ENCODE data around the gene PDZD2.

PDZD2 gene

GRCh38 chr5:32157078-32157477, 518.1 kb downstream of the PDZD2 start:
- no peak overlapping the region for H3K27ac ChIP-seq
- H3K27me3 ChIP-seq (ENCODE audit: insufficient read depth, low read depth, severe bottlenecking), result no peaks in the 10 kb centered on the region
- no peaks in the 10 kb centered on the region for H3K9me3 ChIP-seq (ENCODE audit: severe bottlenecking)
- no peak overlapping the region for H3K4me3 ChIP-seq (ENCODE audit: low read depth, low read length)
- DNase-seq, result no peak
- TF ChIP-seq CTCF (IDR thresholded peaks at IDR 0.05; ENCODE audit: low read depth, low read length), result no peak
- peaks cover 40% of the 10 kb centered on the region for H3K36me3 ChIP-seq

GRCh38 chr5:32158679-32158975, 519.7 kb downstream of the PDZD2 start:
- Histone ChIP-seq H3K27me3 (ENCODE audit: insufficient read depth, low read depth, severe bottlenecking) (no peaks in the 10 kb centered on the region), H3K4me3 (ENCODE audit: low read depth, low read length) (no peak overlapping the region), H3K27ac (no peak overlapping the region), H3K36me3 (peaks cover 38% of the 10 kb centered on the region), H3K9me3 (ENCODE audit: severe bottlenecking) (no peaks in the 10 kb centered on the region)
- no peak for TF ChIP-seq CTCF (IDR thresholded peaks at IDR 0.05; ENCODE audit: low read depth, low read length)
- DNase-seq, result no peak

- Histone ChIP-seq H3K36me3 (peaks cover 42% of the 10 kb centered on the region), H3K4me3 (ENCODE audit: low read depth, low read length) (no peak overlapping the region), H3K27ac (no peak overlapping the region), H3K9me3 (ENCODE audit: severe bottlenecking) (no peaks in the 10 kb centered on the region), H3K27me3 (ENCODE audit: insufficient read depth, low read depth, severe bottlenecking) (no peaks in the 10 kb centered on the region)
- no peak for TF ChIP-seq CTCF (IDR thresholded peaks at IDR 0.05; ENCODE audit: low read depth, low read length)
- no peak for DNase-seq
Measured at GRCh38 chr5:32159328-32160072, 520.6 kb downstream of the PDZD2 start.

- no peaks in the 10 kb centered on the region for H3K9me3 ChIP-seq (ENCODE audit: severe bottlenecking)
- no peaks in the 10 kb centered on the region for H3K27me3 ChIP-seq (ENCODE audit: insufficient read depth, low read depth, severe bottlenecking)
- no peak for DNase-seq
- peaks cover 44% of the 10 kb centered on the region for H3K36me3 ChIP-seq
- no peak overlapping the region for H3K4me3 ChIP-seq (ENCODE audit: low read depth, low read length)
- no peak overlapping the region for H3K27ac ChIP-seq
- TF ChIP-seq CTCF (IDR thresholded peaks at IDR 0.05; ENCODE audit: low read depth, low read length), result no peak
Measured at GRCh38 chr5:32160228-32160627, 521.3 kb downstream of the PDZD2 start.

Measured in WERI-Rb-1 (cell line).